SU-DHL-6 (cell line): ENCODE results near the gene ABHD13.

Experiments used
- CTCF ChIP-seq: fragments of 200-600 bp; sonication (generic); IDR thresholded peaks from one replicate; pipeline ENCODE4 v1.5.1; 2017; ENCODE audit warnings: antibody characterized with exemption, mild to moderate bottlenecking, low read length, moderate library complexity; ENCODE audit not compliant: insufficient read depth, poor library complexity, severe bottlenecking
- EZH2phosphoT487 ChIP-seq: fragments of 200-600 bp; sonication (generic), shearing (Covaris generic); conservative IDR thresholded peaks from 2 replicates; pipeline ENCODE4 v1.6.1; 2018; ENCODE audit warnings: mild to moderate bottlenecking, antibody characterized with exemption, low read length, moderate library complexity, mixed read lengths

DNA sequence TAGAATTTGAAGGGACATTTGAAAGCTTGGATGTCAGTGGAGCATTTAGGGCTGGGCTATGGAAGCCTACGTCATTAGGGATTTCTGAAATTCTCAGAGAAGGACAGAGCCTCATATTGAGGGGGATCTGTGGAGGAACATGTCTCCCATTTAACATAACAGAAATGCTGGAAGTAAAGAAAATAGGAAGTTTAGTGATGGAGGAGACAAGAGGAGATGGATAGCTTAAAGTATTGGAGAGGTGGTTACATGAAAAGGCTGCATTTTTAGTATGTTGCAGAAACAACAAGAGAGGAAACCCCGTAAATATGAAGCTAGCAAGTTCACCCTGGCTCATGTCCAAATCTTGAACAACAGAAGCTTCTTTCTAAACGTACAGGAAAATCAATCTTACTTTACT, 27.3 kb upstream of the ABHD13 start:
- no peak for TF ChIP-seq CTCF
- TF ChIP-seq EZH2phosphoT487: no peak
